Hematopoietic multipotent progenitor cell treated with erythropoietin and hydrocortisone succinate and interleukin-3 and kit ligand, for 4 days (in vitro differentiated cells): Measurements from ENCODE around the gene PDCD11.
"Not testable (repeated sequence)": the region's sequence is repeated elsewhere in the genome, so short reads cannot be mapped to it uniquely, and the experiment has no call there.

ENCODE experiments used
- DNase-seq: peaks from one replicate; pipeline ENCODE4 v3.0.0-alpha.2; 2015

Gene PDCD11

GRCh38 chr10:103416436-103417147 is 20.2 kb downstream of the PDCD11 start:
- DNase-seq = peak; percentile 86

DNA sequence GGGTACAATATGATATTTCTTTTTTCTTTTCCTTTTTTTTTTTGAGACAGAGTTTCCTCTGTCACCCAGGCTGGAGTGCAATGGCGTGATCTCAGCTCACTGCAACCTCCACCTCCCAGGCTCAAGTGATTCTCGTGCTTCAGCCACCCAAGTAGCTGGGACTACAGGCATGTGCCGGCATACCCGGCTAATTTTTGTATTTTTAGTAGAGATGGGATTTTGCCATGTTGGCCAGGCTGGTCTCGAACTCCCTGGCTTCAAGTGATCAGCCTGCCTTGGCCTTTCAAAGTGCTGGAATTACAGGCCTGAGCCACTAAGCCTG is 20.7 kb downstream of the PDCD11 start:
- not testable (repeated sequence) for DNase-seq

- DNase-seq = no peak
Observed at GRCh38 chr10:103417601-103418000, 21.2 kb downstream of the PDCD11 start.

DNA sequence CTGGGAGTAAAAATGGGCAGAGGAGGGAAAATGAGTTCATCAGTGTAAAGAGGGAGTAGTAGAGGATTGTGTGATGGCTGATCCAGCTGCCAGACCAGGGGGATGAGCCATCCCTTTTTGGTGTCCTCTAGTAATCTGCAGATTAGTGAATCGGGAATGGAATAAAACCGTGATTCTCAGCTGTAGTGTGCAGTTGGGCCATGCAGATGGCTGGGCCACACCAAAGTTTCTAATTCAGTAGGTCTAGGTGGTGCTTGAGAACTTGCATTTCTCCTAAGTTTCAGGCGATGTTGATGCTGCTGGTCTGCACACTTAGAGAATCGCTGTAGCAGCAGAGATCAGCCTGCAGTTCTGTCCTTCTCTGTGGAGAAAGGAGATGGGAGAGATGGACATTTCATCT is 22.7 kb downstream of the PDCD11 start:
- DNase-seq = no peak

- no peak for DNase-seq
Observed at GRCh38 chr10:103423748-103424147, 27.3 kb downstream of the PDCD11 start.

- DNase-seq = no peak
Observed at GRCh38 chr10:103427866-103428265, 31.4 kb downstream of the PDCD11 start.

- no peak for DNase-seq
Observed at GRCh38 chr10:103428989-103429643, 32.7 kb downstream of the PDCD11 start.

- DNase-seq = no peak
Observed at GRCh38 chr10:103429647-103430046, 33.2 kb downstream of the PDCD11 start.

GRCh38 chr10:103431902-103432301 is 35.5 kb downstream of the PDCD11 start:
- no peak for DNase-seq

DNA sequence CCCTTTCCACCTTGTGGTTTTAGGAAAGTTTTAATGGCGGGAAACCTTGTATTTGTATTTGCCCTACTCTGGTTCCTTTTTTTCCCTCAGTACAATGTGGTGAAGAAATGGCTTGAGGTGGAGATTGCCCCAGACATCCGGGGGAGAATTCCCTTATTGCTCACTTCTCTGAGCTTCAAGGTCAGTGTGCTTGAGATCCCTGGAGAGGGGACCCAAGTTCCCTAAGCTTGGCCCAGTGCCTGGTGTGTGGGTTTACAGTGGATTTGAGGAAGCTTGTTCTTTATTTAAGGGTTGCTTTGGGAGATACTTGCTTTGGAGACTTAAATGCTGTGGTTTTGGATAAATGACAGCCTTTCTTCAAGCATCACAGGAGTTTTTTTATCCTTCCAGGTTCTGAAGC is 37.4 kb downstream of the PDCD11 start:
- no peak for DNase-seq

GRCh38 chr10:103439776-103440175 is 43.4 kb downstream of the PDCD11 start:
- DNase-seq = no peak

- no peak for DNase-seq
Observed at GRCh38 chr10:103440416-103440815, 44.0 kb downstream of the PDCD11 start.

GRCh38 chr10:103441206-103441605 is 44.8 kb downstream of the PDCD11 start:
- no peak for DNase-seq

- DNase-seq = no peak
Observed at GRCh38 chr10:103441611-103442010, 45.2 kb downstream of the PDCD11 start.

- DNase-seq = no peak
Observed at GRCh38 chr10:103442031-103442461, 45.6 kb downstream of the PDCD11 start.

- DNase-seq = no peak
Observed at GRCh38 chr10:103443475-103444185, 47.2 kb downstream of the PDCD11 start.

- DNase-seq = no peak
Observed at GRCh38 chr10:103444478-103444877, 48.1 kb downstream of the PDCD11 start.

DNA sequence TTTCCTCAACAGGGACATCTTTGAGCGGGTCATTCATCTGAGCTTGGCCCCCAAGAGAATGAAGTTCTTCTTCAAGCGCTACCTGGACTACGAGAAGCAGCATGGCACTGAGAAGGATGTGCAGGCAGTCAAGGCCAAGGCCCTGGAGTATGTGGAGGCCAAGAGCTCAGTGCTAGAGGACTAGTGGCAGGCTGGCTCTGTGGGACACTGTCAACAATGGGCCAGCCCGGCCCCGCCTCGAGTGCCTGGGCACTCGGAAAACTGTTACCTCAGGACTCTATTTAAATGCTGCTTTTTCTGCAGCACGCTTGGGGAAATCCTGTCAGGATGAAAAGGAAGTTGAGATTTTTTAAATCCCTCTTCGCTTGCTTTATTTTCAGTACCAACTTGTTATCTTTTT is 48.9 kb downstream of the PDCD11 start:
- DNase-seq = no peak

DNA sequence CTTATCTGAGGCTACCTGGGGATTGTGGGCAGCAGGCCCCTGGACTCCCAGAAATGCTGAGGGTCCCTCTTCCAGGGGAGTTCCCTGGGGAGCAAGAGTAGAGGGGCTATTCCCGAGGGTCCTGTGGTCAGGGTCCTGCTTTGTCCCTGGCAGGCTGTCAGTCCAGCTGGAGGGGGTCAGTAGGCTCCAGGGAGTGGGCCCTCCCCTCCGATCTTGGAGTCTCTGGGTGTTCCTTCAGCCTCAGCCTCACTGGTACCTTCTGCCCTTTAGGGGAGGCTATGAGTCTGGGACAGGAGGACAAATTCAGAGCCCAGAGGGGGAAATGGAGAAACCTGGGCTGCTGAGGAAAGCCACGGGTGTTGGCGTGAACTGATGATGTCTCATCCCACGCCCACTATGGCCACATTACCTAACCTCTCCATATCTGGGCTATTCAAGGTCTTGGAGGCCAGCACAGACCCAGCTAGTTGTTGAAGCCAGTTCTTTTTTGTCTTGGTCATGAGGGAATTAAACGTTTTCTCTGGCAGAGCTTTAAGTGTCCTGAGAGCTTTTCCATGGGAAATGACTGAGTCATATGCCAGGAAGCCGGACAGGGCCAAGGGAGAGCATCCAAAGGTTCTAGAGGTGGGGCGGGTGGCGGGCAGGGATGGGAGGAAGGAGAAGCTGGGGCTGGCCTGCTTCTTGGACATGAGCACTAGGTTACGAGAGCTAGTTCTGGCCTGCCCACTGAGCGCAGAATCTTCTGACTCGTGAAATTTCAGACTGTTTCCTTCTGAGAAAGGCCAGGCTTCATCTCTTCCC is 49.5 kb downstream of the PDCD11 start:
- no peak for DNase-seq

GRCh38 chr10:103447187-103447586 is 50.8 kb downstream of the PDCD11 start:
- DNase-seq = no peak

GRCh38 chr10:103448746-103449145 is 52.3 kb downstream of the PDCD11 start:
- DNase-seq = no peak

GRCh38 chr10:103449208-103450144 is 53.0 kb downstream of the PDCD11 start:
- peak; percentile 16 for DNase-seq
